ENCODE measurements around the gene LRTM2.

DNA sequence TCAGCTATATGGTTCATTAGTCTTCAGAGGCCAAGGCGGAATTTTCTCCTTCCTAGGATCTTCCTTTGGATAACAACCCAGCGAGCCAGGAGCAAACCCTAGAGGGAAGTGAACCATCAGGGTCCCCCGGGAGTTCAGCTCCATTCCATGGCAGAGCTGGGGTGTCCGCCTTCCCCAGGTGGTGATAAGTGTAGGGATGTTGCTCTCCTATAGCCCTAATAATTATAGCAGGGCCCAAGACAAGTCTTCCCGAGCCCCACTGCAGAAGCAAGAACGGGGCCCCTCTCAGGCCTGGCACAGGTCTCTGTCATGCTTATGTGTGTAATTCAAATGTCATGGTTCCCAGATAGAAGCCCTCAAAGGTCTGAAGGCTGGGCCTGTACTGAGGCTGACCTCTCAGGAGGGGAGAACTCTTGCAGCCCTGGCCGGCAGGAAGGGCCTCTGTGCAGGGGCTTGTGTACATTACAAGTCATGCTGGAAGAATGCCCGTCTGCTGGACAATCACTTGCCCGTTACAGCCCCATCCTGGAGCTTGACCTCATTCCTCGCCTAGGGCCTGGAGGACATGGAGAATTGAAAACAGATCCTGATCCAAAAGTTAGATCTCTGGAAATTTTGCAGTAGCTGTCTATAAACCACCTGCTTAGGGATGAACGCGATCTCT is 17.3 kb downstream of the LRTM2 start:
- no peak for TF ChIP-seq TAF1 (IDR thresholded peaks at IDR 0.05; ENCODE audit: low read depth, low read length)
- no peak for TF ChIP-seq POLR2A (IDR thresholded peaks at IDR 0.05; ENCODE audit: low read depth, low read length)
- no peak for TF ChIP-seq POLR2AphosphoS5 (IDR thresholded peaks at IDR 0.05; ENCODE audit: low read depth, low read length)
- no peak for TF ChIP-seq SPI1 (IDR thresholded peaks at IDR 0.05; ENCODE audit: low read depth, low read length)
- no peak for TF ChIP-seq PAX5 (IDR thresholded peaks at IDR 0.05; ENCODE audit: insufficient read depth, low read length, severe bottlenecking)
